ENCODE data around the gene MEGF6.

The MEGF6 gene

GRCh38 chr1:3440711-3441409 lies 170.4 kb downstream of the MEGF6 start:
- H3K4me1 Mint-ChIP-seq (ENCODE audit: low read depth) = no peaks in the 10 kb centered on the region
- H3K9me3 Mint-ChIP-seq = no peaks in the 10 kb centered on the region
- no peak overlapping the region for H3K27ac Mint-ChIP-seq
- H3K36me3 Mint-ChIP-seq (ENCODE audit: low read depth) = no peaks in the 10 kb centered on the region
- no peaks in the 10 kb centered on the region for H3K27me3 Mint-ChIP-seq (ENCODE audit: low read depth)
- no peak overlapping the region for H3K4me3 Mint-ChIP-seq
- no peak for DNase-seq (ENCODE audit: low spot score)

- Mint-ChIP-seq H3K4me3 (no peak overlapping the region), H3K9me3 (no peaks in the 10 kb centered on the region), H3K4me1 (ENCODE audit: low read depth) (no peaks in the 10 kb centered on the region), H3K36me3 (ENCODE audit: low read depth) (no peaks in the 10 kb centered on the region), H3K27ac (no peak overlapping the region), H3K27me3 (ENCODE audit: low read depth) (no peaks in the 10 kb centered on the region)
- no peak for DNase-seq (ENCODE audit: low spot score)
Measured at GRCh38 chr1:3440300-3440681, 171.0 kb downstream of the MEGF6 start.
